ENCODE data around the gene OTOG. TPM values are rescaled to one million over a fixed set of nuclear protein-coding genes. Genes with fewer than 3 reads are reported as not detected.

OTOG gene
- total RNA-seq, 2 donors from 2014 or later, result not detected

DNA sequence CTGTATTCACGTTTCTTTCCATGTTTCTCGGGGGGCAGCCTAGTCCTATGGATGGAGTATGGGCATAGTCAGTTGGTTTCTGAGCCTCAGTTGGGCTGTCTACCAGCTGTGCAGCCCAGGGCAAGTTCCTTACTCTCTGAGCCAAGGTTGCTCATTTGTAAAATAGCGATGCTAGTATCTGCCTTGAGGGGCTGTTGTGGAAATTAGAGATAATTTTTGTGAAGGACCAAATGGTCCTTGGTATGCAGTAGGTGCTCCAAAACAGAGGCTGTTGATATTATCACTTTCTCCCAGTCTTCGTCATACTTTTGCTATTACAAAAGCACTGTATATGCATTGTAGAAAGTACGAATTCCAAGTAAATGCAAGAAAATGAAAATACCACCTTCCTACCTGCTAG lies 89.7 kb downstream of the OTOG start:
- Histone ChIP-seq H3K4me1 (no peaks in the 10 kb centered on the region), H3K27me3 (no peaks in the 10 kb centered on the region), H3K27ac (no peak overlapping the region), H3K9me3 (no peaks in the 10 kb centered on the region), H3K9ac (ENCODE audit: low read depth in 2 of 2, low read length in 2 of 2) (no peak overlapping the region), H3K36me3 (no peaks in the 10 kb centered on the region), H3K4me3 (no peak overlapping the region)
- DNase-seq, result no peak
- TF ChIP-seq, protein P1, sequence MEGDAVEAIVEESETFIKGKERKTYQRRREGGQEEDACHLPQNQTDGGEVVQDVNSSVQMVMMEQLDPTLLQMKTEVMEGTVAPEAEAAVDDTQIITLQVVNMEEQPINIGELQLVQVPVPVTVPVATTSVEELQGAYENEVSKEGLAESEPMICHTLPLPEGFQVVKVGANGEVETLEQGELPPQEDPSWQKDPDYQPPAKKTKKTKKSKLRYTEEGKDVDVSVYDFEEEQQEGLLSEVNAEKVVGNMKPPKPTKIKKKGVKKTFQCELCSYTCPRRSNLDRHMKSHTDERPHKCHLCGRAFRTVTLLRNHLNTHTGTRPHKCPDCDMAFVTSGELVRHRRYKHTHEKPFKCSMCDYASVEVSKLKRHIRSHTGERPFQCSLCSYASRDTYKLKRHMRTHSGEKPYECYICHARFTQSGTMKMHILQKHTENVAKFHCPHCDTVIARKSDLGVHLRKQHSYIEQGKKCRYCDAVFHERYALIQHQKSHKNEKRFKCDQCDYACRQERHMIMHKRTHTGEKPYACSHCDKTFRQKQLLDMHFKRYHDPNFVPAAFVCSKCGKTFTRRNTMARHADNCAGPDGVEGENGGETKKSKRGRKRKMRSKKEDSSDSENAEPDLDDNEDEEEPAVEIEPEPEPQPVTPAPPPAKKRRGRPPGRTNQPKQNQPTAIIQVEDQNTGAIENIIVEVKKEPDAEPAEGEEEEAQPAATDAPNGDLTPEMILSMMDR (IDR thresholded peaks at IDR 0.05), result no peak
- intact Hi-C loops (cut with DNase I), result no loop called here

- no peak for DNase-seq
- Histone ChIP-seq H3K27me3 (no peaks in the 10 kb centered on the region), H3K36me3 (no peaks in the 10 kb centered on the region), H3K4me3 (no peak overlapping the region), H3K9me3 (no peaks in the 10 kb centered on the region), H3K4me1 (no peaks in the 10 kb centered on the region), H3K9ac (ENCODE audit: low read depth in 2 of 2, low read length in 2 of 2) (no peak overlapping the region), H3K27ac (no peak overlapping the region)
- intact Hi-C loops (cut with DNase I), result no loop called here
- TF ChIP-seq, protein P1 (IDR thresholded peaks at IDR 0.05), result no peak
Measured at GRCh38 chr11:17637901-17638300, 90.8 kb downstream of the OTOG start.

- no peaks in the 10 kb centered on the region for H3K36me3 ChIP-seq
- no peak overlapping the region for H3K9ac ChIP-seq (ENCODE audit: low read depth in 2 of 2, low read length in 2 of 2)
- TF ChIP-seq, protein P1 (IDR thresholded peaks at IDR 0.05), result no peak
- H3K27ac ChIP-seq, result no peak overlapping the region
- no peaks in the 10 kb centered on the region for H3K9me3 ChIP-seq
- no peaks in the 10 kb centered on the region for H3K27me3 ChIP-seq
- no peaks in the 10 kb centered on the region for H3K4me1 ChIP-seq
- no peak overlapping the region for H3K4me3 ChIP-seq
- intact Hi-C loops (cut with DNase I), result no loop called here
- no peak for DNase-seq
Measured at GRCh38 chr11:17638311-17638710, 91.3 kb downstream of the OTOG start.

GRCh38 chr11:17639091-17639490 lies 92.0 kb downstream of the OTOG start:
- Histone ChIP-seq H3K4me3 (no peak overlapping the region), H3K36me3 (no peaks in the 10 kb centered on the region), H3K9ac (ENCODE audit: low read depth in 2 of 2, low read length in 2 of 2) (no peak overlapping the region), H3K27me3 (no peaks in the 10 kb centered on the region), H3K4me1 (no peaks in the 10 kb centered on the region), H3K9me3 (no peaks in the 10 kb centered on the region), H3K27ac (no peak overlapping the region)
- DNase-seq, result no peak
- intact Hi-C loops (cut with DNase I), result no loop called here
- TF ChIP-seq, protein P1 (IDR thresholded peaks at IDR 0.05), result no peak

DNA sequence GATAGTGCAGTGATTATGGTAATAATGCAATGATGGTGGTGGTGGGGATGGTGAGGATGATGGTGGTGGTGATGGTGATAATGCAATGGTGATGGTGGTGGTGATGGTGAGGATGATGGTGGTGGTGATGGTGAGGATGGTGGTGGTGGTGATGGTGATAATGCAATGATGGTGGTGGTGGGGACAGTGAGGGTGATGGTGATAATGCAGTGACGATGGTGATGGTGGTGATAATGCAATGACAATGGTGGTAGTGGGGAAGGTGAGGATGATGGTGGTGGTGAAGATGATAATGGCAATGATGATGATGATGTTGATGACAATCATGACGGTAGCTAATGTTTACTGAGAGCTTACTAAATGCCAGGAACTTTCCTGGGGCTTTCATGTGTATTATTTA lies 92.7 kb downstream of the OTOG start:
- Histone ChIP-seq H3K9ac (ENCODE audit: low read depth in 2 of 2, low read length in 2 of 2) (no peak overlapping the region), H3K9me3 (no peaks in the 10 kb centered on the region), H3K27me3 (no peaks in the 10 kb centered on the region), H3K4me3 (no peak overlapping the region), H3K36me3 (no peaks in the 10 kb centered on the region), H3K4me1 (no peaks in the 10 kb centered on the region), H3K27ac (no peak overlapping the region)
- no peak for DNase-seq
- TF ChIP-seq, protein P1 (IDR thresholded peaks at IDR 0.05), result no peak
- intact Hi-C loops (cut with DNase I), result no loop called here

Data from colonic mucosa (tissue), 4 donors.